DND-41 (cell line): ENCODE measurements around the gene DNASE1L2.

Experiments
- ATAC-seq: fragments of 200-7000 bp; cut with Tn5 transposase; 3 replicates; pipeline ENCODE4 v1.9.1; 2021; ENCODE audit warnings: low read depth; ENCODE audit not compliant: insufficient read depth
- DNase-seq: peaks from one replicate; pipeline ENCODE4 v3.0.0-alpha.2; 2020
- H2AFZ ChIP-seq: 2 replicates; pipeline ENCODE4 v1.6.0; 2012; ENCODE audit warnings: low read depth, low read length
- H3K27ac ChIP-seq: 2 replicates; pipeline ENCODE4 v1.5.1; 2012; ENCODE audit warnings: low read length, inconsistent platforms
- H3K27me3 ChIP-seq: fragments of 200-600 bp; sonication (generic); 2 replicates; pipeline ENCODE4 v1.6.0; 2012; ENCODE audit warnings: low read length, mild to moderate bottlenecking, inconsistent platforms; ENCODE audit not compliant: insufficient read depth, poor library complexity
- H3K36me3 ChIP-seq: 2 replicates; pipeline ENCODE4 v1.5.1; 2012; ENCODE audit warnings: low read length, inconsistent platforms; ENCODE audit not compliant: insufficient read depth
- H3K4me1 ChIP-seq: 2 replicates; pipeline ENCODE4 v1.5.1; 2012; ENCODE audit warnings: mild to moderate bottlenecking, low read length; ENCODE audit not compliant: insufficient read depth
- H3K4me2 ChIP-seq: 2 replicates; pipeline ENCODE4 v1.6.0; 2012; ENCODE audit warnings: mild to moderate bottlenecking, moderate library complexity, low read length, inconsistent platforms; ENCODE audit not compliant: insufficient read depth
- H3K4me3 ChIP-seq, 2 experiments: fragments of 200-600 bp in 1 of 2; shearing (Covaris generic) in 1 of 2; 2 replicates each; pipeline ENCODE4 v1.5.1; 2012 to 2016; ENCODE audit warnings: inconsistent platforms in 2 of 2, low read length in 2 of 2, mild to moderate bottlenecking in 2 of 2, low read depth in 1 of 2, moderate library complexity in 1 of 2
- H3K79me2 ChIP-seq: 2 replicates; pipeline ENCODE4 v1.6.0; 2012; ENCODE audit warnings: low read length, inconsistent platforms; ENCODE audit not compliant: insufficient read depth
- H3K9ac ChIP-seq: 2 replicates; pipeline ENCODE4 v1.6.0; 2012; ENCODE audit warnings: low read depth, mild to moderate bottlenecking, inconsistent platforms, low read length, moderate library complexity
- H3K9me3 ChIP-seq: 2 replicates; pipeline ENCODE4 v1.5.1; 2012; ENCODE audit warnings: low read length, moderate library complexity, mild to moderate bottlenecking, inconsistent platforms; ENCODE audit not compliant: insufficient read depth, severe bottlenecking
- H4K20me1 ChIP-seq: 2 replicates; pipeline ENCODE4 v1.6.0; 2012; ENCODE audit warnings: low read length; ENCODE audit not compliant: insufficient read depth
- EZH2 ChIP-seq: IDR thresholded peaks from 3 replicates; pipeline ENCODE4 v1.6.1; 2012; ENCODE audit warnings: borderline replicate concordance, low read depth, mild to moderate bottlenecking, moderate library complexity, low read length, inconsistent platforms; ENCODE audit not compliant: severe bottlenecking
- TF ChIP-seq, protein P1 (sequence below): IDR thresholded peaks from 2 replicates; pipeline ENCODE4 v1.5.1; 2012; ENCODE audit warnings: borderline replicate concordance, low read length, moderate library complexity, mild to moderate bottlenecking; ENCODE audit not compliant: poor library complexity, severe bottlenecking; ENCODE audit errors: extremely low read depth

Gene DNASE1L2

GRCh38 chr16:2242598-2242997 is 6.4 kb downstream of the DNASE1L2 start:
- no peaks in the 10 kb centered on the region for H3K79me2 ChIP-seq
- no peaks in the 10 kb centered on the region for H3K9me3 ChIP-seq
- H3K4me2 ChIP-seq: no peak overlapping the region
- H3K9ac ChIP-seq: no peak overlapping the region
- H3K36me3 ChIP-seq: peaks cover 68% of the 10 kb centered on the region
- no peak for DNase-seq
- TF ChIP-seq, protein P1, sequence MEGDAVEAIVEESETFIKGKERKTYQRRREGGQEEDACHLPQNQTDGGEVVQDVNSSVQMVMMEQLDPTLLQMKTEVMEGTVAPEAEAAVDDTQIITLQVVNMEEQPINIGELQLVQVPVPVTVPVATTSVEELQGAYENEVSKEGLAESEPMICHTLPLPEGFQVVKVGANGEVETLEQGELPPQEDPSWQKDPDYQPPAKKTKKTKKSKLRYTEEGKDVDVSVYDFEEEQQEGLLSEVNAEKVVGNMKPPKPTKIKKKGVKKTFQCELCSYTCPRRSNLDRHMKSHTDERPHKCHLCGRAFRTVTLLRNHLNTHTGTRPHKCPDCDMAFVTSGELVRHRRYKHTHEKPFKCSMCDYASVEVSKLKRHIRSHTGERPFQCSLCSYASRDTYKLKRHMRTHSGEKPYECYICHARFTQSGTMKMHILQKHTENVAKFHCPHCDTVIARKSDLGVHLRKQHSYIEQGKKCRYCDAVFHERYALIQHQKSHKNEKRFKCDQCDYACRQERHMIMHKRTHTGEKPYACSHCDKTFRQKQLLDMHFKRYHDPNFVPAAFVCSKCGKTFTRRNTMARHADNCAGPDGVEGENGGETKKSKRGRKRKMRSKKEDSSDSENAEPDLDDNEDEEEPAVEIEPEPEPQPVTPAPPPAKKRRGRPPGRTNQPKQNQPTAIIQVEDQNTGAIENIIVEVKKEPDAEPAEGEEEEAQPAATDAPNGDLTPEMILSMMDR: no peak
- TF ChIP-seq EZH2: no peak
- no peak overlapping the region for H3K27ac ChIP-seq
- H3K4me3 ChIP-seq: no peak overlapping the region
- peaks cover 17% of the 10 kb centered on the region for H4K20me1 ChIP-seq
- H2AFZ ChIP-seq: no peak overlapping the region
- no peaks in the 10 kb centered on the region for H3K4me1 ChIP-seq
- no peak for ATAC-seq
- H3K27me3 ChIP-seq: no peaks in the 10 kb centered on the region

- Histone ChIP-seq H3K36me3 (peaks cover 67% of the 10 kb centered on the region), H3K9ac (no peak overlapping the region)
- no peak for TF ChIP-seq EZH2
- TF ChIP-seq, protein P1: no peak
These were observed 6.8 kb downstream of the DNASE1L2 start for GRCh38 chr16:2243031-2243528.

GRCh38 chr16:2243781-2244180 is 7.5 kb downstream of the DNASE1L2 start:
- no peak for TF ChIP-seq EZH2
- TF ChIP-seq, protein P1: no peak
- Histone ChIP-seq H2AFZ (no peak overlapping the region), H3K27ac (no peak overlapping the region), H3K4me1 (no peaks in the 10 kb centered on the region), H3K36me3 (peaks cover 66% of the 10 kb centered on the region), H4K20me1 (peaks cover 13% of the 10 kb centered on the region), H3K9ac (no peak overlapping the region), H3K79me2 (no peaks in the 10 kb centered on the region), H3K4me3 (no peak overlapping the region), H3K27me3 (no peaks in the 10 kb centered on the region), H3K4me2 (no peak overlapping the region), H3K9me3 (no peaks in the 10 kb centered on the region)
- DNase-seq: no peak
- no peak for ATAC-seq

More at GRCh38 chr16:2243031-2243528, 6.8 kb downstream of the DNASE1L2 start:
- ATAC-seq: no peak
- Histone ChIP-seq H3K9me3 (no peaks in the 10 kb centered on the region), H3K4me2 (no peak overlapping the region), H3K27me3 (no peaks in the 10 kb centered on the region), H3K27ac (no peak overlapping the region), H4K20me1 (peaks cover 17% of the 10 kb centered on the region), H3K4me1 (no peaks in the 10 kb centered on the region), H3K4me3 (no peak overlapping the region), H3K79me2 (no peaks in the 10 kb centered on the region), H2AFZ (no peak overlapping the region)
- no peak for DNase-seq

- no peak overlapping the region for H3K4me2 ChIP-seq
- peak; percentile 11; the same call in 1 of the 3 replicates for ATAC-seq
- no peak overlapping the region for H3K9ac ChIP-seq
- TF ChIP-seq, protein P1: no peak
- no peak for TF ChIP-seq EZH2
- H3K79me2 ChIP-seq: no peaks in the 10 kb centered on the region
- H3K27ac ChIP-seq: no peak overlapping the region
- no peak overlapping the region for H2AFZ ChIP-seq
- H3K9me3 ChIP-seq: no peaks in the 10 kb centered on the region
- H3K4me1 ChIP-seq: no peaks in the 10 kb centered on the region
- peaks cover 69% of the 10 kb centered on the region for H3K36me3 ChIP-seq
- H3K27me3 ChIP-seq: no peaks in the 10 kb centered on the region
- H4K20me1 ChIP-seq: peaks cover 13% of the 10 kb centered on the region
- no peak overlapping the region for H3K4me3 ChIP-seq
- no peak for DNase-seq
These were observed 8.1 kb downstream of the DNASE1L2 start for GRCh38 chr16:2244301-2244700.
